SK-N-MC (cell line): ENCODE measurements around the gene UNC119B.

Source experiments
- DNase-seq: peaks from one replicate; pipeline ENCODE4 v3.0.0-alpha.2; 2011; ENCODE audit warnings: low read depth, low spot score
- H3K27ac ChIP-seq: fragments of 200-600 bp; sonication (generic); 2 replicates; pipeline ENCODE4 v1.5.1; 2016; ENCODE audit warnings: mixed run types
- H3K36me3 ChIP-seq: fragments of 200-600 bp; sonication (generic); 2 replicates; pipeline ENCODE4 v1.6.1; 2017; ENCODE audit warnings: antibody characterized with exemption, low read length, mixed read lengths; ENCODE audit not compliant: insufficient read depth
- H3K4me3 ChIP-seq: fragments of 200-600 bp; sonication (generic); 2 replicates; pipeline ENCODE4 v1.5.1; 2016
- H3K9ac ChIP-seq: fragments of 200-600 bp; sonication (generic); 2 replicates; pipeline ENCODE4 v1.8.0; 2017; ENCODE audit warnings: mixed run types, mixed read lengths; ENCODE audit not compliant: insufficient read length
- H3K9me3 ChIP-seq: fragments of 200-600 bp; sonication (generic); 2 replicates; pipeline ENCODE4 v1.6.1; 2017; ENCODE audit warnings: low read depth, mild to moderate bottlenecking, antibody characterized with exemption, low read length, moderate library complexity, mixed read lengths
- EZH2 ChIP-seq: fragments of 200-600 bp; sonication (generic); IDR thresholded peaks from one replicate; pipeline ENCODE4 v1.6.1; 2017; ENCODE audit warnings: antibody characterized with exemption
- FOXP2 ChIP-seq: optimal IDR thresholded peaks from 2 replicates; pipeline ENCODE3; 2011; ENCODE audit warnings: mild to moderate bottlenecking, moderate library complexity; ENCODE audit not compliant: insufficient read depth; ENCODE audit errors: extremely low read length, control extremely low read depth
- POLR2AphosphoS5 ChIP-seq: IDR thresholded peaks from 2 replicates; pipeline ENCODE4 v1.6.1; 2012; ENCODE audit warnings: mild to moderate bottlenecking, low read depth, low read length, borderline replicate concordance

Gene UNC119B

DNA sequence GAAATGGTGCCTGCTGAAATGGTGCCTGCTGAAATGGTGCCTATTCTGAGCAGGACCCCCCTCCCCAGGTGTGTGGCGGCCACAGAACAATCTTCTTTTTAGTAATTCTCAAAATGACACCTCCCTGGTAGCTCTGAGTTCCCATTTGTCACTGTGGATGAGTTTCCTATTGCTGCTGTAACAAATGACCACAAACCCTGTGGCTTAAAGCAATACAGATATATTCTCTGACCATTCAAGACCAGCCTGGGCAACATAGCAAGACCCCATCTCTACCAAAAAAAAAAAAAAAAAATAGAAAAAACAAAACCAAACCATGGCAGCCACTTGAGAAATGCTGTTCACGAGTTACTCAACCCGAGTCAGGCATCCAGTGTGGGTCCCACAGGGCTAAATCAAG lies 23.3 kb downstream of the UNC119B start:
- H3K9me3 ChIP-seq = no peaks in the 10 kb centered on the region
- H3K4me3 ChIP-seq = no peak overlapping the region
- no peak for DNase-seq
- no peak for TF ChIP-seq POLR2AphosphoS5
- no peak for TF ChIP-seq EZH2
- no peak for TF ChIP-seq FOXP2
- no peak overlapping the region for H3K9ac ChIP-seq
- H3K36me3 ChIP-seq = no peaks in the 10 kb centered on the region
- no peak overlapping the region for H3K27ac ChIP-seq

DNA sequence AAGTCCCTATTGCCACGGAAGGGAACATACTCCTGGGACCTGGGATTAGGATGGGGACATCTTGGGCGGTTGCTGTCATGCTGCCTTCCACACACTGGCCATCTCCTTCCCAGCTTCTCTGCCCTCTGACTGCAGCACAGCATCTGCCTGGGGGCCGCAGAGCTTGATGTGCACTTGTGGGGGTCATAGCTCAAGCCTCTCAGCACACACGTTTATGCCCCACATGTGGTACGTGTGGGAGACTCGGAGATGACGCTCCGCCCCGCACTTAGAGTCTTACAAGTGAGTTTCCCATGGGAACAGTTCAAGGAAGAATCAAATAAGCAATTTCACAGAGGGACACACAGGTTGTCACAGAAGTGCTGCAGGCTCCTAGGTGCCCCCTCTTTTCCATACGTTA lies 24.0 kb downstream of the UNC119B start:
- no peak overlapping the region for H3K27ac ChIP-seq
- no peak overlapping the region for H3K4me3 ChIP-seq
- TF ChIP-seq POLR2AphosphoS5 = no peak
- no peak for TF ChIP-seq EZH2
- TF ChIP-seq FOXP2 = no peak
- DNase-seq = no peak
- H3K36me3 ChIP-seq = no peaks in the 10 kb centered on the region
- no peak overlapping the region for H3K9ac ChIP-seq
- H3K9me3 ChIP-seq = no peaks in the 10 kb centered on the region

- Histone ChIP-seq H3K9ac (no peak overlapping the region), H3K27ac (no peak overlapping the region), H3K9me3 (no peaks in the 10 kb centered on the region), H3K4me3 (no peak overlapping the region), H3K36me3 (no peaks in the 10 kb centered on the region)
- DNase-seq = no peak
- TF ChIP-seq FOXP2 (no peak), POLR2AphosphoS5 (no peak), EZH2 (no peak)
Measured at GRCh38 chr12:120735181-120735580, 24.9 kb downstream of the UNC119B start.

GRCh38 chr12:120736404-120737331 lies 26.4 kb downstream of the UNC119B start:
- DNase-seq = no peak
- no peak for TF ChIP-seq POLR2AphosphoS5
- no peak for TF ChIP-seq EZH2
- no peak for TF ChIP-seq FOXP2
- Histone ChIP-seq H3K9me3 (no peaks in the 10 kb centered on the region), H3K4me3 (no peak overlapping the region), H3K27ac (no peak overlapping the region), H3K36me3 (no peaks in the 10 kb centered on the region), H3K9ac (no peak overlapping the region)

GRCh38 chr12:120737557-120738251 lies 27.4 kb downstream of the UNC119B start:
- Histone ChIP-seq H3K9me3 (no peaks in the 10 kb centered on the region), H3K9ac (no peak overlapping the region), H3K27ac (no peak overlapping the region), H3K36me3 (no peaks in the 10 kb centered on the region), H3K4me3 (no peak overlapping the region)
- TF ChIP-seq EZH2 (no peak), FOXP2 (no peak), POLR2AphosphoS5 (no peak)
- DNase-seq = no peak

- DNase-seq = no peak
- TF ChIP-seq EZH2 = no peak
- TF ChIP-seq POLR2AphosphoS5 = no peak
- TF ChIP-seq FOXP2 = no peak
- no peak overlapping the region for H3K27ac ChIP-seq
Measured at GRCh38 chr12:120738252-120739030, 28.2 kb downstream of the UNC119B start.

GRCh38 chr12:120739031-120739762 lies 28.9 kb downstream of the UNC119B start:
- no peak for DNase-seq
- Histone ChIP-seq H3K9ac (no peak overlapping the region), H3K36me3 (no peaks in the 10 kb centered on the region), H3K4me3 (no peak overlapping the region), H3K27ac (no peak overlapping the region), H3K9me3 (no peaks in the 10 kb centered on the region)
- TF ChIP-seq FOXP2 = no peak
- no peak for TF ChIP-seq POLR2AphosphoS5
- no peak for TF ChIP-seq EZH2

More at GRCh38 chr12:120738252-120739030, 28.2 kb downstream of the UNC119B start:
- Histone ChIP-seq H3K9ac (no peak overlapping the region), H3K36me3 (no peaks in the 10 kb centered on the region), H3K9me3 (no peaks in the 10 kb centered on the region), H3K4me3 (no peak overlapping the region)
